ENCODE data around the gene UNK. TPM values are rescaled to one million over a fixed set of nuclear protein-coding genes. Genes with fewer than 3 reads are reported as not detected.

The UNK gene
- total RNA-seq (10 to 100 TPM; 28.9 to 34.1 TPM), polyA plus RNA-seq (10 to 100 TPM in 1 of 2 donors, 1 to 10 TPM in 1; 8.8 to 21.7 TPM)
- long read RNA-seq, donor 1, partial matches to known transcripts, result 0 of 10 reads
- long read RNA-seq, donor 1, other reads (novel, unspliced or antisense), result 6 of 10 reads
- long read RNA-seq, donor 2, partial matches to known transcripts, result 3 of 10 reads
- long read RNA-seq, donor 2, other reads (novel, unspliced or antisense), result 6 of 10 reads

- peak within 1 kb of the TSS; percentile 83 to 99 for H3K27ac ChIP-seq (ENCODE audit: low read depth in 1 of 2, low read length in 2 of 2)
- 0 to 1% methylated on average over 33 to 45 of the region's 45 CpGs for WGBS, 2 donors
- peak; percentile 98 to 99 for DNase-seq
- no peaks in the 10 kb centered on the region for H3K4me1 ChIP-seq (ENCODE audit: control insufficient read depth in 1 of 2, insufficient read depth in 2 of 2, low read length in 2 of 2)
- peak; percentile 96 for ATAC-seq (ENCODE audit: low FRiP score)
- no peaks in the 10 kb centered on the region for H3K36me3 ChIP-seq (ENCODE audit: control insufficient read depth in 1 of 2, insufficient read depth in 2 of 2, low read length in 1 of 2)
- H3K9me3 ChIP-seq (ENCODE audit: control insufficient read depth, low read length), result no peaks in the 10 kb centered on the region
- peak within 1 kb of the TSS; percentile 48 to 63 for H3K4me3 ChIP-seq (ENCODE audit: low read length in 2 of 2)
- H3K27me3 ChIP-seq (ENCODE audit: control insufficient read depth in 1 of 2, insufficient read depth in 2 of 2, low read length in 1 of 2), result peaks cover 0 to under 1% of the 10 kb centered on the region in 2 donors
- intact Hi-C loops (cut with DNase I), result loop anchor here in 1 of 2 donors (2.0 to 5.0 kb wide), 2 partner anchors 43 to 70 kb away; partner anchors contain the start of gene WBP2
Observed at GRCh38 chr17:75784473-75785015, at the start of gene UNK. TSS of gene UNK (plus strand) at chr17:75784806. CDS start at chr17:75784881, 75 bp downstream.

GRCh38 chr17:75736173-75736835, 48.3 kb upstream of the UNK start:
- Histone ChIP-seq H3K4me3 (ENCODE audit: low read length in 2 of 2) (no peak overlapping the region), H3K36me3 (ENCODE audit: control insufficient read depth in 1 of 2, insufficient read depth in 2 of 2, low read length in 1 of 2) (no peaks in the 10 kb centered on the region), H3K9me3 (ENCODE audit: control insufficient read depth, low read length) (no peaks in the 10 kb centered on the region), H3K4me1 (ENCODE audit: control insufficient read depth in 1 of 2, insufficient read depth in 2 of 2, low read length in 2 of 2) (no peaks in the 10 kb centered on the region), H3K27ac (ENCODE audit: low read depth in 1 of 2, low read length in 2 of 2) (no peak overlapping the region), H3K27me3 (ENCODE audit: control insufficient read depth in 1 of 2, insufficient read depth in 2 of 2, low read length in 1 of 2) (no peaks in the 10 kb centered on the region)
- no peak for DNase-seq
- ATAC-seq (ENCODE audit: low FRiP score), result no peak
- intact Hi-C loops (cut with DNase I), result no loop called here
- WGBS, 2 donors, result 86 to 90% methylated on average over 26 of the region's 26 CpGs

- intact Hi-C loops (cut with DNase I), result no loop called here
- Histone ChIP-seq H3K27ac (ENCODE audit: low read depth in 1 of 2, low read length in 2 of 2) (no peak overlapping the region), H3K27me3 (ENCODE audit: control insufficient read depth in 1 of 2, insufficient read depth in 2 of 2, low read length in 1 of 2) (no peaks in the 10 kb centered on the region), H3K4me3 (ENCODE audit: low read length in 2 of 2) (no peak overlapping the region), H3K36me3 (ENCODE audit: control insufficient read depth in 1 of 2, insufficient read depth in 2 of 2, low read length in 1 of 2) (no peaks in the 10 kb centered on the region), H3K9me3 (ENCODE audit: control insufficient read depth, low read length) (no peaks in the 10 kb centered on the region), H3K4me1 (ENCODE audit: control insufficient read depth in 1 of 2, insufficient read depth in 2 of 2, low read length in 2 of 2) (no peaks in the 10 kb centered on the region)
- DNase-seq (peak in 1 of 2 donors; percentile 47), ATAC-seq (ENCODE audit: low FRiP score) (no peak)
- 76 to 80% methylated on average over 17 to 20 of the region's 20 CpGs for WGBS, 2 donors
Observed at GRCh38 chr17:75737133-75737962, 47.3 kb upstream of the UNK start.

GRCh38 chr17:75738218-75738802, 46.3 kb upstream of the UNK start:
- ATAC-seq (ENCODE audit: low FRiP score), result no peak

GRCh38 chr17:75739174-75739573, 45.4 kb upstream of the UNK start:
- ATAC-seq (ENCODE audit: low FRiP score), result no peak
- 89 to 90% methylated on average over 7 of the region's 7 CpGs for WGBS, 2 donors
- no peak overlapping the region for H3K27ac ChIP-seq (ENCODE audit: low read depth in 1 of 2, low read length in 2 of 2)
- H3K9me3 ChIP-seq (ENCODE audit: control insufficient read depth, low read length), result no peaks in the 10 kb centered on the region
- no peaks in the 10 kb centered on the region for H3K4me1 ChIP-seq (ENCODE audit: control insufficient read depth in 1 of 2, insufficient read depth in 2 of 2, low read length in 2 of 2)
- no peaks in the 10 kb centered on the region for H3K27me3 ChIP-seq (ENCODE audit: control insufficient read depth in 1 of 2, insufficient read depth in 2 of 2, low read length in 1 of 2)
- intact Hi-C loops (cut with DNase I), result no loop called here
- DNase-seq, result no peak
- no peaks in the 10 kb centered on the region for H3K36me3 ChIP-seq (ENCODE audit: control insufficient read depth in 1 of 2, insufficient read depth in 2 of 2, low read length in 1 of 2)
- no peak overlapping the region for H3K4me3 ChIP-seq (ENCODE audit: low read length in 2 of 2)

More at GRCh38 chr17:75738218-75738802, 46.3 kb upstream of the UNK start:
- Histone ChIP-seq H3K36me3 (ENCODE audit: control insufficient read depth in 1 of 2, insufficient read depth in 2 of 2, low read length in 1 of 2) (no peaks in the 10 kb centered on the region), H3K4me1 (ENCODE audit: control insufficient read depth in 1 of 2, insufficient read depth in 2 of 2, low read length in 2 of 2) (no peaks in the 10 kb centered on the region), H3K27me3 (ENCODE audit: control insufficient read depth in 1 of 2, insufficient read depth in 2 of 2, low read length in 1 of 2) (no peaks in the 10 kb centered on the region), H3K4me3 (ENCODE audit: low read length in 2 of 2) (no peak overlapping the region), H3K9me3 (ENCODE audit: control insufficient read depth, low read length) (no peaks in the 10 kb centered on the region), H3K27ac (ENCODE audit: low read depth in 1 of 2, low read length in 2 of 2) (no peak overlapping the region)
- intact Hi-C loops (cut with DNase I), result no loop called here
- 56 to 60% methylated on average over 14 of the region's 14 CpGs for WGBS, 2 donors
- peak in 1 of 2 donors; percentile 79 for DNase-seq

GRCh38 chr17:75739801-75740200, 44.8 kb upstream of the UNK start:
- Histone ChIP-seq H3K27me3 (ENCODE audit: control insufficient read depth in 1 of 2, insufficient read depth in 2 of 2, low read length in 1 of 2) (no peaks in the 10 kb centered on the region), H3K4me1 (ENCODE audit: control insufficient read depth in 1 of 2, insufficient read depth in 2 of 2, low read length in 2 of 2) (no peaks in the 10 kb centered on the region), H3K9me3 (ENCODE audit: control insufficient read depth, low read length) (no peaks in the 10 kb centered on the region), H3K27ac (ENCODE audit: low read depth in 1 of 2, low read length in 2 of 2) (no peak overlapping the region), H3K4me3 (ENCODE audit: low read length in 2 of 2) (no peak overlapping the region), H3K36me3 (ENCODE audit: control insufficient read depth in 1 of 2, insufficient read depth in 2 of 2, low read length in 1 of 2) (no peaks in the 10 kb centered on the region)
- DNase-seq (no peak), ATAC-seq (ENCODE audit: low FRiP score) (no peak)
- intact Hi-C loops (cut with DNase I), result no loop called here
- 91% methylated on average over 14 of the region's 14 CpGs for WGBS, 2 donors

GRCh38 chr17:75740215-75740614, 44.4 kb upstream of the UNK start:
- DNase-seq (no peak), ATAC-seq (ENCODE audit: low FRiP score) (no peak)
- Histone ChIP-seq H3K9me3 (ENCODE audit: control insufficient read depth, low read length) (no peaks in the 10 kb centered on the region), H3K36me3 (ENCODE audit: control insufficient read depth in 1 of 2, insufficient read depth in 2 of 2, low read length in 1 of 2) (no peaks in the 10 kb centered on the region), H3K27me3 (ENCODE audit: control insufficient read depth in 1 of 2, insufficient read depth in 2 of 2, low read length in 1 of 2) (no peaks in the 10 kb centered on the region), H3K27ac (ENCODE audit: low read depth in 1 of 2, low read length in 2 of 2) (no peak overlapping the region), H3K4me3 (ENCODE audit: low read length in 2 of 2) (no peak overlapping the region), H3K4me1 (ENCODE audit: control insufficient read depth in 1 of 2, insufficient read depth in 2 of 2, low read length in 2 of 2) (no peaks in the 10 kb centered on the region)
- intact Hi-C loops (cut with DNase I), result no loop called here
- 92 to 93% methylated on average over 17 of the region's 17 CpGs for WGBS, 2 donors

GRCh38 chr17:75740631-75741077, 44.0 kb upstream of the UNK start:
- no peaks in the 10 kb centered on the region for H3K9me3 ChIP-seq (ENCODE audit: control insufficient read depth, low read length)
- no peak overlapping the region for H3K27ac ChIP-seq (ENCODE audit: low read depth in 1 of 2, low read length in 2 of 2)
- no peaks in the 10 kb centered on the region for H3K27me3 ChIP-seq (ENCODE audit: control insufficient read depth in 1 of 2, insufficient read depth in 2 of 2, low read length in 1 of 2)
- ATAC-seq (ENCODE audit: low FRiP score) (no peak), DNase-seq (no peak)
- no peaks in the 10 kb centered on the region for H3K4me1 ChIP-seq (ENCODE audit: control insufficient read depth in 1 of 2, insufficient read depth in 2 of 2, low read length in 2 of 2)
- 80 to 83% methylated on average over 16 to 17 of the region's 17 CpGs for WGBS, 2 donors
- H3K4me3 ChIP-seq (ENCODE audit: low read length in 2 of 2), result no peak overlapping the region
- H3K36me3 ChIP-seq (ENCODE audit: control insufficient read depth in 1 of 2, insufficient read depth in 2 of 2, low read length in 1 of 2), result no peaks in the 10 kb centered on the region
- intact Hi-C loops (cut with DNase I), result no loop called here

Data from aorta (tissue), 5 donors.